Transverse colon (tissue), 4 donors: ENCODE data around the gene SARDH. TPM values are rescaled to one million over a fixed set of nuclear protein-coding genes. Genes with fewer than 3 reads are reported as not detected.

ENCODE experiments used
- DNase-seq: peaks from one replicate; pipeline ENCODE4 v3.0.0-alpha.2; 2019
- H3K27ac ChIP-seq, 4 donors: fragments of 200-600 bp; sonication (generic); 2 replicates each; pipeline ENCODE4 v1.5.1; 2016 to 2018; ENCODE audit warnings: inconsistent platforms in 4 of 4
- H3K27me3 ChIP-seq: fragments of 200-600 bp; sonication (generic); 2 replicates; pipeline ENCODE4 v1.5.1; 2017; ENCODE audit warnings: inconsistent platforms
- H3K36me3 ChIP-seq, 4 donors: fragments of 200-600 bp; sonication (generic); 2 replicates each; pipeline ENCODE4 v1.5.1; 2017 to 2019; ENCODE audit warnings: inconsistent platforms in 4 of 4
- H3K4me1 ChIP-seq, 4 donors: fragments of 200-600 bp; sonication (generic); 2 replicates each; pipeline ENCODE4 v1.5.1; 2017 to 2020; ENCODE audit warnings: inconsistent platforms in 4 of 4
- H3K4me3 ChIP-seq, 4 donors: fragments of 200-600 bp; sonication (generic); 1 replicate in 1 of 4; 2 replicates in 3 of 4; pipeline versions ENCODE4 v1.5.1 to v1.6.1; 2017 to 2019; ENCODE audit warnings: inconsistent platforms in 4 of 4
- H3K9me3 ChIP-seq, 2 donors: fragments of 200-600 bp; sonication (generic); 2 replicates each; pipeline ENCODE4 v1.5.1; 2017 to 2019; ENCODE audit warnings: inconsistent platforms in 2 of 2
- EP300 ChIP-seq: sonication (generic); formaldehyde crosslinking; IDR thresholded peaks from one replicate; pipeline ENCODE4 v1.6.1; 2017; ENCODE audit warnings: antibody characterized with exemption, low read depth
- POLR2A ChIP-seq: fragments of 450-650 bp; IDR thresholded peaks from one replicate; pipeline ENCODE4 v1.6.1; 2016; ENCODE audit warnings: antibody characterized with exemption, mild to moderate bottlenecking, moderate library complexity
- POLR2AphosphoS5 ChIP-seq, 3 donors: sonication (generic); formaldehyde crosslinking; IDR thresholded peaks; one replicate each; pipeline ENCODE4 v1.6.1; 2016; ENCODE audit warnings: antibody characterized with exemption in 3 of 3
- WGBS, 2 donors: methylation state at CpG; one replicate each; pipeline ENCODE4 v1.1.5; 2018; ENCODE audit warnings: low coverage in 1 of 2; 5-methylcytosine and 5-hydroxymethylcytosine counted together
- in situ Hi-C, 4 donors: fragments of 200-750 bp; cut with MboI; loops; one replicate each; pipeline versions ENCODE4 v1.15.0 to v1.15.1; 2017; ENCODE audit warnings: low sequenced_read_pairs in 3 of 4, low pct_ligation_motif_present in 1 of 4, low pct_unique_long_range_greater_than_20kb in 1 of 4
- intact Hi-C: fragments of 100-400 bp; cut with DNase I; formaldehyde crosslinking; loops from one replicate; pipeline ENCODE4 v1.15.1; 2023; ENCODE audit warnings: low total_unique reads
- total RNA-seq, 4 donors: library from RNA; depleted of rRNA; stranded (reverse); fragments of >200 nt; gene quantifications; one replicate each; pipeline ENCODE4 v1.1.0, GENCODE V29; 2016
- TF ChIP-seq, protein P1 (sequence below), 5 experiments: fragments of 200-600 bp in 3 of 5; fragments of 450-650 bp in 2 of 5; sonication (generic) in 3 of 5; IDR thresholded peaks; 1 replicate in 2 of 5; 2 replicates in 3 of 5; pipeline ENCODE4 v1.5.1; 2016 to 2017; ENCODE audit warnings: antibody characterized with exemption in 5 of 5, inconsistent platforms in 3 of 5, mild to moderate bottlenecking in 2 of 5, moderate library complexity in 1 of 5

Gene SARDH
- total RNA-seq, 4 donors from 2014 or later = 0.68 to 1.1 (median 0.95) TPM; not detected in 1

DNA sequence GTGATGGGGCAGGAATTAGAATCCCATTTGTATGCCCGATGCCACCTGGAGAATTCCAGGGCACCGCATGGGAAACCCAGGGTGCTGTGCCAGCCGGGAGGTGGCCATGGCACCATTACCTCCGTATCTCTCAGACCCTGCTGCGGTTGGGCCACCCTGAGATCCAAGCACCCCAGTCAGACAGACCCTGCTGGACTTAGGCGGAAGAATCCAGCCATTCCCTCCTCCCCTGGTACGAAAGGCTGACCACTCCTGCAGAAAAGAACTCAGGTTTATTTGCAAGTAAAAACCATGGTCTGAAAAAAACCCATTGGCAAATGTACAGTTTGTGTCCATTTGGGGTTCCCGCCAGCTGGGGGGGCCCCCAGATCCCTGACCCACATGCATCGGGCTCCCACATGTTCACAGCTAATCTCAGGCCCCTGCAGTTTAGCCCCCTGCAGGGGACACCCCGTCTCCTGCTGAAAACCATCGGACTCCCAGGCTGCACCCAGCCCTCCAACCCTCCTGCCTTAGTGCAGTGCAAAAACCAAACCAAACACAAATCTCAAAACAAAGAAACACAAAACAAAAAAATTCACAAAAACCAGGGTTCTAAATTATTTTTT, 23.6 kb upstream of the SARDH start:
- in situ Hi-C loops (no loop called here), intact Hi-C loops (no loop called here)

DNA sequence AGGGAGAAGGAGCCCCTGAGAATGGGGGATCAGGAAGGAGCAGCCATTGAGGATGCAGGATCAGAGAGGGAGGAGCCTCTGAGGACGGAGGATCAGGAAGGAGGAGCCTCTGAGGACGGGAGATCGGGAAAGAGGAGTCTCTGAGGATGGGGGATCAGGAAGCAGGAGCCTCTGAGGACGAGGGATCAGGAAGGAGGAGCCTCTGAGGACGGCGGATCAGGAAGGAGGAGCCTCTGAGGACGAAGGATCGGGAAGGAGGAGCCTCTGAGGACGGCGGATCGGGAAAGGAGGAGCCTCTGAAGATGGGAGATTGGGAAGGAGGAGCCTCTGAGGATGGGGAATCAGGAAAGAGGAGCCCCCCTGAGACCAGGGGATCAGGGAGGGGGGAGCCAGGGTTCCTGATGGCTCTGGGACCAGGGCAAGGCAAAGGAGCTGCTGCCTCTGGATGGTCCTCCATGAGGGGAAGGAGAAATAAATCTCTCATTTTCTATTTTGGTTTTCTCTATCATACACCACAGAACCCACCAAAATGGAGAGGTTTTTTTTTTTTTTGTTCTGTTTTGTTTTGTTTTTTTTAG, 22.6 kb upstream of the SARDH start:
- no peak overlapping the region for H3K27ac ChIP-seq
- peaks cover 0 to 9% (median 0%) of the 10 kb centered on the region in 4 donors for H3K36me3 ChIP-seq
- in situ Hi-C loops = no loop called here
- no peaks in the 10 kb centered on the region for H3K9me3 ChIP-seq
- TF ChIP-seq, protein P1, sequence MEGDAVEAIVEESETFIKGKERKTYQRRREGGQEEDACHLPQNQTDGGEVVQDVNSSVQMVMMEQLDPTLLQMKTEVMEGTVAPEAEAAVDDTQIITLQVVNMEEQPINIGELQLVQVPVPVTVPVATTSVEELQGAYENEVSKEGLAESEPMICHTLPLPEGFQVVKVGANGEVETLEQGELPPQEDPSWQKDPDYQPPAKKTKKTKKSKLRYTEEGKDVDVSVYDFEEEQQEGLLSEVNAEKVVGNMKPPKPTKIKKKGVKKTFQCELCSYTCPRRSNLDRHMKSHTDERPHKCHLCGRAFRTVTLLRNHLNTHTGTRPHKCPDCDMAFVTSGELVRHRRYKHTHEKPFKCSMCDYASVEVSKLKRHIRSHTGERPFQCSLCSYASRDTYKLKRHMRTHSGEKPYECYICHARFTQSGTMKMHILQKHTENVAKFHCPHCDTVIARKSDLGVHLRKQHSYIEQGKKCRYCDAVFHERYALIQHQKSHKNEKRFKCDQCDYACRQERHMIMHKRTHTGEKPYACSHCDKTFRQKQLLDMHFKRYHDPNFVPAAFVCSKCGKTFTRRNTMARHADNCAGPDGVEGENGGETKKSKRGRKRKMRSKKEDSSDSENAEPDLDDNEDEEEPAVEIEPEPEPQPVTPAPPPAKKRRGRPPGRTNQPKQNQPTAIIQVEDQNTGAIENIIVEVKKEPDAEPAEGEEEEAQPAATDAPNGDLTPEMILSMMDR (IDR thresholded peaks at IDR 0.05) = no peak
- TF ChIP-seq POLR2A = no peak
- TF ChIP-seq EP300 = no peak
- no peak for TF ChIP-seq POLR2AphosphoS5 (IDR thresholded peaks at IDR 0.05)
- intact Hi-C loops = no loop called here
- H3K4me3 ChIP-seq = no peak overlapping the region
- H3K4me1 ChIP-seq = no peaks in the 10 kb centered on the region
- no peak for DNase-seq
- 91% methylated on average over 11 of the region's 11 CpGs; no CpG with 5 or more reads in 1 of the 2 donors for WGBS, 2 donors
- H3K27me3 ChIP-seq = no peaks in the 10 kb centered on the region

More for the DNA sequence above, 23.6 kb upstream of the SARDH start:
- H3K4me1 ChIP-seq = no peaks in the 10 kb centered on the region
- TF ChIP-seq POLR2AphosphoS5 (IDR thresholded peaks at IDR 0.05) = no peak
- no peak for TF ChIP-seq EP300
- TF ChIP-seq POLR2A = no peak
- TF ChIP-seq, protein P1 (IDR thresholded peaks at IDR 0.05) = no peak
- H3K36me3 ChIP-seq = peaks cover 0 to 9% (median under 1%) of the 10 kb centered on the region in 4 donors
- WGBS, 2 donors = 89 to 92% methylated on average over 2 to 11 of the region's 11 CpGs
- no peak for DNase-seq
- H3K9me3 ChIP-seq = no peaks in the 10 kb centered on the region
- no peak overlapping the region for H3K27ac ChIP-seq
- no peaks in the 10 kb centered on the region for H3K27me3 ChIP-seq
- no peak overlapping the region for H3K4me3 ChIP-seq

DNA sequence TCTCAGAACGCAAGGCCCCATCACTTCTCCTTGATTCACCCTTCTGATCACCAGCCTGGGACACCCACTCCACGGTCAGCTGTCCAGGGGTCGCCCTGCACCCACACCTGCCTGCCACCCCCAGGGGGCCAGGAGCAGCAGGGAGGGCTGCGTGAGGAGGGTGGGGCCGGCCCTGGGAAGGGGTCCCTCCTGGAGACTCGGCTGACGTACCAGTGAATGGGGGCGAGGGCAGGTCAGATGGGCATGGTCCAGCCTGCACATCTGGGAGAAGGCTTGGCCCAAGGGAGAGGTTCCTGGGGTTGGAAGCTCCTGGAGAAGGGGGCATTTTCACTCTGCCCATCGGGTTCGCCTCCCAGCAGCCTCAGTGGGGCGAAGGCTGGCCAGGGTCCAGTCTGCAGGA, 21.8 kb upstream of the SARDH start:
- intact Hi-C loops = no loop called here
- TF ChIP-seq POLR2A = no peak
- no peak for TF ChIP-seq EP300
- TF ChIP-seq, protein P1 (IDR thresholded peaks at IDR 0.05) = no peak
- TF ChIP-seq POLR2AphosphoS5 (IDR thresholded peaks at IDR 0.05) = no peak
- Histone ChIP-seq H3K4me1 (no peaks in the 10 kb centered on the region), H3K4me3 (no peak overlapping the region), H3K27ac (no peak overlapping the region), H3K27me3 (no peaks in the 10 kb centered on the region), H3K36me3 (peaks cover 0 to 9% (median 0%) of the 10 kb centered on the region in 4 donors), H3K9me3 (no peaks in the 10 kb centered on the region)
- WGBS, 2 donors = 50 to 97% methylated on average over 1 to 6 of the region's 11 CpGs
- in situ Hi-C loops = no loop called here
- no peak for DNase-seq

DNA sequence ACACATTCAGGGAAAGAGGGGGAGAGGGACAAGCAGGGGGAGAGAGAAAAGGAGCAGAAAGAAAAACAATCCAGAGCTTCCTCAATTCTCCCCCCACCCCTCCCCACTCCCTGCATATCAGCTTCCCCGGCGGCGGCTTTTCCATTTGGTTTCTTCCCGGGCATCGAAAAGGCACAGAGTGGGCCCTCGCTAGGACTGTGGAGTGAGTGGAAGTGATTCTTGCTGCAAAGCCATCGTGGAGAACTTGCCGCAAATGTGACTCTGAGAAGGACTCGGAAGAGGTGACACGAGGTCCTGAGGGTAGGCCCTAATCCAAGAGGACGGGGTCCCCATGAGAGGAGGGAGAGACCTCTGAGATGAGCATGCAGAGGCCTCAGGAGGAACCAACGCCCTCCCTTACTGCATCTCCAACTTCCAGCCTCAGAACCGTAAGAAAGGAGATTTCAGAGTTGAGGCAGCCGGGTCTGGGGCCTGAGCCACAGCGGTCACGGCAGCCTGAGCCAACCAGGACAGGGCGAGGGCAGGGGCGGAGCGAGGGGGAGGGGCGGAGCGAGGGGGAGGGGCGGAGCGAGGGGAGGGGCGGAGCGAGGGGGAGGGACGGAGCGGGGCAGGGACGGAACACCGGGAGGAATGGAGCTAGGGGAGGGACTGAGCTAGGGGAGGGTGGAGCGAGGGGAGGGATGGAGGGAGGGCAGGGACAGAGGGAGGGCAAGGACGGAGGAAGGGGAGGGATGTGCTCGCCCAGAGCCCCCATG, 21.2 kb upstream of the SARDH start:
- Histone ChIP-seq H3K27ac (no peak overlapping the region), H3K4me1 (no peaks in the 10 kb centered on the region), H3K9me3 (no peaks in the 10 kb centered on the region), H3K4me3 (no peak overlapping the region), H3K36me3 (peaks cover 0 to 9% (median 0%) of the 10 kb centered on the region in 4 donors), H3K27me3 (peaks cover 5% of the 10 kb centered on the region)
- in situ Hi-C loops (no loop called here), intact Hi-C loops (no loop called here)
- TF ChIP-seq POLR2AphosphoS5 (IDR thresholded peaks at IDR 0.05) (no peak), POLR2A (no peak)
- TF ChIP-seq, protein P1 (IDR thresholded peaks at IDR 0.05) = no peak
- 71 to 82% methylated on average over 5 to 23 of the region's 32 CpGs for WGBS, 2 donors
- DNase-seq = no peak
